IPS DF 6.9 (cell line): ENCODE results near the gene TPSAB1.
"Not testable (repeated sequence)": the region's sequence is repeated elsewhere in the genome, so short reads cannot be mapped to it uniquely, and the experiment has no call there.

Experiments
- DNase-seq: peaks from one replicate; pipeline ENCODE4 v3.0.0-alpha.2; 2013; ENCODE audit warnings: low read depth, low spot score
- H3K27ac ChIP-seq: one replicate; pipeline ENCODE4 v1.5.1; 2013; ENCODE audit warnings: low read length, control low read depth
- H3K27me3 ChIP-seq: 2 replicates; pipeline ENCODE4 v1.6.1; 2013; ENCODE audit warnings: mild to moderate bottlenecking, low read length; ENCODE audit not compliant: control insufficient read depth, insufficient read depth
- H3K36me3 ChIP-seq: 2 replicates; pipeline ENCODE4 v1.6.1; 2013; ENCODE audit warnings: low read length; ENCODE audit not compliant: control insufficient read depth, insufficient read depth
- H3K4me1 ChIP-seq: 2 replicates; pipeline ENCODE4 v1.6.1; 2013; ENCODE audit warnings: low read length; ENCODE audit not compliant: control insufficient read depth, insufficient read depth
- H3K4me3 ChIP-seq: 2 replicates; pipeline ENCODE4 v1.5.1; 2013; ENCODE audit warnings: mild to moderate bottlenecking, low read length
- H3K9me3 ChIP-seq: 2 replicates; pipeline ENCODE4 v1.6.1; 2013; ENCODE audit warnings: low read length, inconsistent platforms; ENCODE audit not compliant: control insufficient read depth, insufficient read depth
- WGBS: extraction: QIAGEN DNeasy Blood & Tissue Kit; methylation state at CpG from one replicate; pipeline ENCODE4 v1.1.7; 2013; ENCODE audit warnings: mixed read lengths, missing lambda C conversion rate; ENCODE audit not compliant: insufficient read length, insufficient coverage; 5-methylcytosine and 5-hydroxymethylcytosine counted together

TPSAB1 gene

DNA sequence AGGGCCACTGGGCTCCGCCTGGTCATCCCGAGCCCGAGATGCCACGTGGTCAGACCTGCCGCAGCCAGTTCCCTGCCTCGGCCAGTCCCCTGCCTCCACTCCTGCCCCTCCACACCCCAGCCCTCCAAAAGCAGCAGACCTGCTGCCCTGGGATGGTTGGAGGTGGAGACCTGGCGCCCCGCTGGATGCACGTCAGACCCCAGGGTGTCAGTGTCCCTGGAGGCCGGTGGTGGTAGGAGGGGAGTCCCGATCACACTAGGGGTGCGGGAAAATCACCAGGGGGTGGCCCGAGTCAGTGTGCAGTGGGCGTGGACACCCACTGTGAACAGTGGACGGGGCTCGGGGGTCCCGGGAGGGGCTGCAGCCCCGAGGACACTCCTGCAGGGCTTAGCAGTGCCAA, 42.3 kb upstream of the TPSAB1 start:
- Histone ChIP-seq H3K36me3 (peaks cover 9% of the 10 kb centered on the region), H3K27ac (no peak overlapping the region), H3K4me3 (no peak overlapping the region), H3K4me1 (peaks cover 2% of the 10 kb centered on the region; the same call in 1 of the 2 replicates), H3K9me3 (no peaks in the 10 kb centered on the region), H3K27me3 (no peaks in the 10 kb centered on the region)
- no peak for DNase-seq
- no CpG with 5 or more reads among the region's 18 CpGs for WGBS

DNA sequence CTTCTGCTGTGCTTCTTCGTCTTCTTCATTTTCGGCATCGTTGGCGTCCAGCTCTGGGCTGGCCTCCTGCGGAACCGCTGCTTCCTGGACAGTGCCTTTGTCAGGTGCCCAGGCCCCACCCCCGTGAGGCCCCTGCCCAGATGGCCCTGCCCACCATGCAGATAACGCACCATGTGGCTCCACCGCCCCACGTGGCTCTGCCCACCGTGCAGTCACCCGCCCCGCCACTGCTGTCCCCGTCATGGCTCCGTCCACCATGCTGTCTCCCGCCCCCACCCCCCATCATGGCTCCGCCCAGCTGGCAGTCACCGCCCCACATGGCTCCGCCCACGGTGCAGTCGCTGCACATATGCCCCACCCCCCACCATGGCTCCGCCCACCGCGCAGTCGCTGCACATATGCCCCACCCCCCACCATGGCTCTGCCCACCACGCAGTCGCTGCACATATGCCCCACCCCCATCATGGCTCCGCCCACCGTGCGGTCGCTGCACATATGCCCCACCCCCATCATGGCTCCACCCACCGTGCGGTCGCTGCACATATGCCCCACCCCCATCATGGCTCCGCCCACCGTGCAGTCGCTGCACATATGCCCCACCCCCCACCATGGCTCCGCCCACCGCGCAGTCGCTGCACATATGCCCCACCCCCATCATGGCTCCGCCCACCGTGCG, 41.7 kb upstream of the TPSAB1 start:
- WGBS = no CpG with 5 or more reads among the region's 44 CpGs
- H3K27me3 ChIP-seq, H3K4me3 ChIP-seq, H3K36me3 ChIP-seq, DNase-seq, H3K27ac ChIP-seq, H3K9me3 ChIP-seq, H3K4me1 ChIP-seq: not testable (repeated sequence)

DNA sequence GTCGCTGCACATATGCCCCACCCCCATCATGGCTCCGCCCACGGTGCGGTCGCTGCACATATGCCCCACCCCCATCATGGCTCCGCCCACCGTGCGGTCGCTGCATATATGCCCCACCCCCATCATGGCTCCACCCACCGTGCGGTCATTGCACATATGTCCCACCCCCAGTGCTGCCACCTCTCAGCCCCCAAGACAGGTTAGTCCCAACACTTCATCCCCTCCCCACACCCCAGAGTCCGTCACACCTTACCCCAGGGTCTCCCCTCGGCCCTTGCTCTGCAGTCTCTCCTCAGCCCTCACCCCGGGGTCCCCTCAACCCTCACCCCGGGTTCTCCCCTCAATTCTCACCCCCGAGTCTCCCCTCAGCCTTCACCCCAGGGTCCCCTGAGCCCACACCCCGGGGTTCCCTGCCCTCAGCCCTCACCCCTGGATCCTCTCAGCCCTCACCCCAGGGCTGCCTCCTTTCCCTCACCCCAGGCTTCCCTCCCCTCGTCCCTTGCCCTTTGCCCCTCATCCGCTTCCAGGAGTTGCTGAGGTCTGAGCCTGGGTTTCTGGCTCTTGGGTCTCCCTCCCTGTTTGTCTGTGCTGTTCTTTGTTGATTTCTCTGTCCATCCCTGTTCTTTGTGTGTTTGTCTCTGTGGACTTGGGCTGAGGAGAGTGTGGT, 41.0 kb upstream of the TPSAB1 start:
- Histone ChIP-seq H3K4me3 (no peak overlapping the region), H3K36me3 (peaks cover 9% of the 10 kb centered on the region), H3K27me3 (no peaks in the 10 kb centered on the region), H3K4me1 (no peaks in the 10 kb centered on the region; the same call in 1 of the 2 replicates), H3K9me3 (no peaks in the 10 kb centered on the region), H3K27ac (no peak overlapping the region)
- no CpG with 5 or more reads among the region's 19 CpGs for WGBS
- no peak for DNase-seq

DNA sequence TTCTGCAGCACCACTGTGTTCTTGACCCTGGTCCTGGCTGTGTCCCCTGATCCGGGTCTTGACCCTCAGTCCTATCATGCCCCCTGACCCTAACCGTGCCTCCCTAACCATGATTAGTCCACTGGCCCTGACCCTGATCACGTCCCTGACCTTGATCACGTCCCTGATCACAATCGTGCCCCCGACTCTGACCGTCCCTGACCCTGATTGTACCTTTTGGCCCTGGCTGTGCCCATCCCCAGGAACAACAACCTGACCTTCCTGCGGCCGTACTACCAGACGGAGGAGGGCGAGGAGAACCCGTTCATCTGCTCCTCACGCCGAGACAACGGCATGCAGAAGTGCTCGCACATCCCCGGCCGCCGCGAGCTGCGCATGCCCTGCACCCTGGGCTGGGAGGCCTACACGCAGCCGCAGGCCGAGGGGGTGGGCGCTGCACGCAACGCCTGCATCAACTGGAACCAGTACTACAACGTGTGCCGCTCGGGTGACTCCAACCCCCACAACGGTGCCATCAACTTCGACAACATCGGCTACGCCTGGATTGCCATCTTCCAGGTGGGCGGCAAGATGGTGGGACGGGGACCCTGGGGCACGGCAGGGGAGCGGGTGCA, 40.4 kb upstream of the TPSAB1 start:
- Histone ChIP-seq H3K4me1 (no peaks in the 10 kb centered on the region; the same call in 1 of the 2 replicates), H3K9me3 (no peaks in the 10 kb centered on the region), H3K36me3 (peaks cover 9% of the 10 kb centered on the region), H3K27ac (no peak overlapping the region), H3K27me3 (no peaks in the 10 kb centered on the region), H3K4me3 (no peak overlapping the region)
- no peak for DNase-seq
- no CpG with 5 or more reads among the region's 38 CpGs for WGBS

DNA sequence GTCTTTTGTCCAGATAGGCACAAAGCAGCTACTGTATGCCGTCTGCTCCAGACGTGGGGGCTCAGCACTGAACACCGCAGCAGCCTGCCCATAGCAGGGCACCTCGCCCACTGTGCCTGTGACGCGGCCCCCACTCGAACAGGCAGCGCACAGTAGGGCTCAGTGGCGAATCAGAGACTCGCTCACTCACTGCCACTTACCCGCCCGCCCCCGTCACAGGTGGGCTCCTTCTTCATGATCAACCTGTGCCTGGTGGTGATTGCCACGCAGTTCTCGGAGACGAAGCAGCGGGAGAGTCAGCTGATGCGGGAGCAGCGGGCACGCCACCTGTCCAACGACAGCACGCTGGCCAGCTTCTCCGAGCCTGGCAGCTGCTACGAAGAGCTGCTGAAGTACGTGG, 39.1 kb upstream of the TPSAB1 start:
- H3K36me3 ChIP-seq = peaks cover 11% of the 10 kb centered on the region
- no peak overlapping the region for H3K27ac ChIP-seq
- no peaks in the 10 kb centered on the region for H3K9me3 ChIP-seq
- no peak for DNase-seq
- no CpG with 5 or more reads among the region's 25 CpGs for WGBS
- H3K4me1 ChIP-seq = no peaks in the 10 kb centered on the region; the same call in 1 of the 2 replicates
- no peak overlapping the region for H3K4me3 ChIP-seq
- H3K27me3 ChIP-seq = no peaks in the 10 kb centered on the region

DNA sequence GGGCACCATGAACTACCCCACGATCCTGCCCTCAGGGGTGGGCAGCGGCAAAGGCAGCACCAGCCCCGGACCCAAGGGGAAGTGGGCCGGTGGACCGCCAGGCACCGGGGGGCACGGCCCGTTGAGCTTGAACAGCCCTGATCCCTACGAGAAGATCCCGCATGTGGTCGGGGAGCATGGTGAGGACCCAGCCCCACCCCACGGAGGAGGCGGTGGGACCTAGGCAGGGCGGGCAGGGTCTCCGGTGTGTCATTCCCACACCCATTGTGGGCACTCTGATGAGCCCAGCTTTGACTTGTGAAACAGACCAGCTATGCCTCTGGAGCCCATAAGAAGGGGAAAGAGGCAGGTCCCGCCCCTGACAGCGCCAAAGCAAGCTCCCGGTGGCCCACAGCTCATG, 38.2 kb upstream of the TPSAB1 start:
- no CpG with 5 or more reads among the region's 18 CpGs for WGBS
- no peak overlapping the region for H3K4me3 ChIP-seq

DNA sequence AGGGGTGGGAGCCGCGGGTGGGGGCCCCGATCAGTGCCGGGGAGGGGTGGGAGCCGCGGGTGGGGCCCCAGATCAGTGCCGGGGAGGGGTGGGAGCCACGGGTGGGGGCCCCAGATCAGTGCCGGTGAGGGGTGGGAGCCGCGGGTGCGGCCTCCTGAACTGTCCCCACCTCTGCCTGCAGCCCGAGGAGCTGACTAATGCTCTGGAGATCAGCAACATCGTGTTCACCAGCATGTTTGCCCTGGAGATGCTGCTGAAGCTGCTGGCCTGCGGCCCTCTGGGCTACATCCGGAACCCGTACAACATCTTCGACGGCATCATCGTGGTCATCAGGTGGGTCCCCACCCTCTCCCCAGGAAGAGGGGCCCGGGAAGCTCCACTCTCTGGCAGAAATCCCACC, 35.6 kb upstream of the TPSAB1 start:
- peaks cover 18% of the 10 kb centered on the region for H3K36me3 ChIP-seq
- DNase-seq = no peak
- H3K9me3 ChIP-seq = no peaks in the 10 kb centered on the region
- no peaks in the 10 kb centered on the region; the same call in 1 of the 2 replicates for H3K4me1 ChIP-seq
- no peak overlapping the region for H3K27ac ChIP-seq
- H3K27me3 ChIP-seq = no peaks in the 10 kb centered on the region
- no peak overlapping the region for H3K4me3 ChIP-seq
- no CpG with 5 or more reads among the region's 21 CpGs for WGBS

More for the DNA sequence above, 38.2 kb upstream of the TPSAB1 start:
- Histone ChIP-seq H3K27ac (no peak overlapping the region), H3K4me1 (no peaks in the 10 kb centered on the region; the same call in 1 of the 2 replicates), H3K27me3 (no peaks in the 10 kb centered on the region), H3K36me3 (peaks cover 11% of the 10 kb centered on the region), H3K9me3 (no peaks in the 10 kb centered on the region)
- DNase-seq = no peak

DNA sequence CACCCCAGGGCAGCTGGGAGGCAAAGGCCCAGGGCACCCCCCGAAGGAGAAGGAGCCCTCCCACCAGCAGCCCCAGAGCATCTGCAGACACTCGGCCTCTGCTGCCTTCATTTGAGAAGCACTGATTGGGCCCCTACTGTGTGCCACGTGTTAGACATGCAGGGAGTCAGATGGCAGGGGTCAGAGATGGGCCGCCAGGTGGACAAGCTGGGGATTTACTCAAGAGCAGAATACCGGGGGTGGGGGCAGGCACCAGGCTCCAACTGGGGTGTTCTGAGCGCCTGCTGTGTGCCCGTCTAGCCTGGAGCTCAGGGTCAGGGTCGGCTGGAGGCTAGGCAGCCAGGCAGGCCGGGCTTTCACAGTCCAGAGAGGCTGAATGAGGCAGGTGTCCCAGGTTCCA, 34.2 kb upstream of the TPSAB1 start:
- no peak for DNase-seq
- H3K4me3 ChIP-seq = no peak overlapping the region
- H3K27me3 ChIP-seq = no peaks in the 10 kb centered on the region
- H3K27ac ChIP-seq = no peak overlapping the region
- no peaks in the 10 kb centered on the region for H3K9me3 ChIP-seq
- no CpG with 5 or more reads among the region's 9 CpGs for WGBS
- no peaks in the 10 kb centered on the region; the same call in 1 of the 2 replicates for H3K4me1 ChIP-seq
- H3K36me3 ChIP-seq = peaks cover 25% of the 10 kb centered on the region

DNA sequence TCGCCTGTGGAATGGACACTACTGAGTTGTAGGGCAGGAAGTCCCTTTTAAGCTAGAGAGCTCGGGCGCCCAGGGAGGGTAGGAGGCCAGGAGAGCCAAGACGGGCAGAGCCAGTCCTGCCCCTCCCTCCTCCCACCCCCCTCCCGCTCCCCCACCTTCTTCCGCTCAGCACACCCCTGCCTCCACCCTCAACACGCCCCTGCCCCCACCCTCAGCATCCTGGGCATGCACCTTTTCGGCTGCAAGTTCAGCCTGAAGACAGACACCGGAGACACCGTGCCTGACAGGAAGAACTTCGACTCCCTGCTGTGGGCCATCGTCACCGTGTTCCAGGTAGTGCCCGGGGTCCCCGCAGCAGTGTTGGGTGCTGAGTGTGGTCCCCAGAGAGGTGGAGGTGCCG, 33.7 kb upstream of the TPSAB1 start:
- no CpG with 5 or more reads among the region's 16 CpGs for WGBS
- H3K27me3 ChIP-seq = no peaks in the 10 kb centered on the region
- H3K9me3 ChIP-seq = no peaks in the 10 kb centered on the region
- H3K36me3 ChIP-seq = peaks cover 22% of the 10 kb centered on the region
- no peak overlapping the region for H3K4me3 ChIP-seq
- no peak overlapping the region for H3K27ac ChIP-seq
- DNase-seq = no peak
- no peaks in the 10 kb centered on the region; the same call in 1 of the 2 replicates for H3K4me1 ChIP-seq

DNA sequence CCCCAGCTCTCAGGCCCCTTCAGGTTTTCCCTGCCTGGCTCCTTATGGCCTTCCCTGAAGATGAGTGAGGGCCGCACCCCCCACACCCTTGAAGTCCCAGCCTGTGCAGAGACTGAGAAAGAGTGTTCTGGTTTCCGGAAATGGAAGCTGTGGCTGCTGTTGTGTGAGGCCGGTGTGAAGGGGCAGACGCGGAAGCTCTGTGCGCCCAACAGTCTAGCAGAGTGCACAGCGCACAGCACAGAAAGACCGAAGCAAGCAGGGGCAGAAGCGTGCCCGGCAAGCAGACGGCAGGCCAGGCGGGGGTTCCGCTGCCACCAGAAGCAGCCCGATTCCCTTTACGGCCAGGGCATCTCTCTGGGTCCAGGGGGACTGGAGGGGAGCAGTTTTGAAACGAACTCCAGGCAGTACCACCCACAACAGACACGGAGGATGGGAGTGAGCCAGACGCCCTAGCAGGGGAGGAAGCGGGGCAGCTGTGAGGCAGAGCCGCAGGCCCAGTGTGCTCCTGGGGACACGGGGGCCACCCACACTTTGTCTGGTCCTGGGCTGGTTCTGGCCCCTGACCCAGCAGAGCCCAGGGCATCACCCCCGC, 32.2 kb upstream of the TPSAB1 start:
- Histone ChIP-seq H3K27ac (no peak overlapping the region), H3K4me3 (no peak overlapping the region; the same call in 1 of the 2 replicates), H3K9me3 (no peaks in the 10 kb centered on the region), H3K36me3 (peaks cover 24% of the 10 kb centered on the region), H3K27me3 (no peaks in the 10 kb centered on the region), H3K4me1 (no peaks in the 10 kb centered on the region; the same call in 1 of the 2 replicates)
- DNase-seq = no peak
- WGBS = no CpG with 5 or more reads among the region's 22 CpGs
